GM10248 (cell line): ENCODE data around the gene MPP3.
A peak's percentile ranks its signal among the peaks of the same experiment; 100 is the strongest.

Source experiments
- CTCF ChIA-PET: fragments of 300-600 bp; sonication (Branson Sonifier 250); formaldehyde crosslinking; extraction: SDS; loops from one replicate; lab custom pipeline; 2021; ENCODE audit warnings: antibody characterized with exemption; lab: Yijun Ruan, JAX
- POLR2A ChIA-PET: fragments of 350-650 bp; sonication (Branson Sonifier 250); formaldehyde crosslinking; extraction: SDS; loops from one replicate; lab custom pipeline; 2020; ENCODE audit warnings: antibody characterized with exemption; lab: Yijun Ruan, JAX
- DNase-seq: peaks from one replicate; pipeline ENCODE4 v3.0.0; 2012; ENCODE audit errors: extremely low spot score
- CTCF ChIP-seq: IDR thresholded peaks from 2 replicates; pipeline ENCODE4 v1.5.1; 2012; ENCODE audit warnings: mild to moderate bottlenecking, low read depth; ENCODE audit errors: extremely low read depth, missing control alignments, control extremely low read depth

MPP3 gene

DNA sequence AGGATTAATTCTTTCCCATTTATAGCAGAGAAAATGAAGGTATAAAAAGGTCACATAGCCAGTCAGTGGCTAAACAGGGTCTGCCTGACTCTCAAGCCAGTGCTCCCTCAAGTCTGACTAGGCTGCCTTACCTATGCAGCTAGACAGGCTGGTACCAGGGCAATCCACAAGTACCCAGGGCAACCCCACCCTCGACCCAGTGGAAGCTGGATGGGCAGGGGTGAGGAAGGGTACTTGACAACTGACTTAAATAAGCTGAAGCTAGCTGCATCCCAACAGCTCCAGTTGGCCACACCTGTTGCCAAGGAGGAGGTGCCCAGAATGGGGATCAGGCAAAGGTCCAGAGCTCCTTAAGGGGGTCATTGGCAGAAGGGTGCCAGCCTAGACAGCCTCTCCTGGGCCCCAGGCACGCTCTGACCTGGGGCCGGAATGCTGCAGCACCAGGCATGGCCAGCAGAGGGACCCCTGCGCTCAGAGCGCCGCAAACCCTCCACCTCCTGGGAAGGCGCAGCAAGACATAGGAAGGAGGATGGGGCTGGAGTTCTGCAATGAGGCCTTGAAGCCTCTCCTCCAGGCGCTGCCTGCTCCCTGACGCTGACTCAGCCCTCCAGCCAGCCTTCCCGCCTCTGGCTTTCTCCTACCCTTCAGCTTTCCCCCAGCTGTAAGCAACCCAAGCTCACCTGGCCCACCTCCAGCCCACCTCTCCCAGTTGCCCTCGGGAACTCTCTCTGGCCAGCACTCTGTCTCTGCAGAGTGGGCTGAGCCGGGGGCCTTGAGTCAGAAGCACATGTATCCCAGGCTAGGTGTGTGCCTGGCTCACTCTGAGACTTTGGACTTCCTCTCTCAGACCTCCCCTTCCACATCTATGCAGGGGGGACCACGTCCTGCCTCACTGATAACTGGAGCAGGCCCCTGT, 45.6 kb upstream of the MPP3 start:
- CTCF ChIA-PET, result interaction anchor here (0.6 to 5.3 kb wide), 41 partner anchors 10 to 294 kb away, joined by 3 to 41 read pairs (median 5); partner anchors contain the start of genes CD300LG, MPP2 and PYY
- DNase-seq, result peak; percentile 87
- POLR2A ChIA-PET, result no interaction called here
- peak; percentile 99 for TF ChIP-seq CTCF

DNA sequence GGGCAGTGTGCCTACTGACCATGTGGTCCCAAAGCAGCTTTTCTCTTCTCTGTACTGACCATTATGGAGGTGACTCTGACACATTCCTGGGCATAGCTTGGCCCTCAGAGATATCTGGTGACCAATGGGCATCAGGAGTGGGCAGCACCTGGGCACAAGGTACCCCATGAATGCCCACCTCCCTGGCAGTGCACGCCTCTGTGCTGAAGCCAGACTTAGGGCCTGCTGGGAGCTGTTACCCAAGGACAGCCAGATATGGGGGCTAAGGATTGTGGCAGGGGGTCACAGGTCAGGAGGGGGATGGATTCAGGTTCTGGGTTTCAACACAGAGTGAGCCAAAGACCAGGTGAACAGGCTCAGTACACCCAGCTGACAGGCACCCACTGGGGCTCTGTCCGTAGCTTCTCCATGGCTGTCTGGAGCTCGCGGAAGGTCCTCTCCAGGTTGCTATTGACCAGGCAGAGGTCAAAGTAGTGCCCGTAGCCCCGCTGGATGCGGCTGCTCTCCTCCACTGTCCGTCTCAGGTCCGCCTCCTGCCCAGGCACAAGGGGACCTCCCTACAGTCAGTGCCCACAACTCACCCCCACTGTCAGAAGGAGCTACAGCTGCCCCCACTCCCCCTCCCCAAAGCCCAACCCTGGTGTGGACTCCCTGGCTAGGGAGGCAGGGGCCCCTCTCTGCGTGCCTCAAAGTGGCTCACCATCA, 44.7 kb upstream of the MPP3 start:
- CTCF ChIA-PET, result interaction anchor here (0.7 to 5.3 kb wide), 37 partner anchors 11 to 229 kb away, joined by 3 to 41 read pairs (median 5); partner anchors contain the start of genes CD300LG, MPP2 and PYY
- DNase-seq, result no peak
- POLR2A ChIA-PET, result no interaction called here
- TF ChIP-seq CTCF, result no peak

- no peak for DNase-seq
- POLR2A ChIA-PET, result no interaction called here
- CTCF ChIA-PET, result interaction anchor here (0.8 to 5.3 kb wide), 10 partner anchors 10 to 120 kb away, joined by 3 to 38 read pairs (median 8); no protein-coding TSS in a partner anchor
- TF ChIP-seq CTCF, result no peak
These were observed 44.1 kb upstream of the MPP3 start for GRCh38 chr17:43877031-43877430.

DNA sequence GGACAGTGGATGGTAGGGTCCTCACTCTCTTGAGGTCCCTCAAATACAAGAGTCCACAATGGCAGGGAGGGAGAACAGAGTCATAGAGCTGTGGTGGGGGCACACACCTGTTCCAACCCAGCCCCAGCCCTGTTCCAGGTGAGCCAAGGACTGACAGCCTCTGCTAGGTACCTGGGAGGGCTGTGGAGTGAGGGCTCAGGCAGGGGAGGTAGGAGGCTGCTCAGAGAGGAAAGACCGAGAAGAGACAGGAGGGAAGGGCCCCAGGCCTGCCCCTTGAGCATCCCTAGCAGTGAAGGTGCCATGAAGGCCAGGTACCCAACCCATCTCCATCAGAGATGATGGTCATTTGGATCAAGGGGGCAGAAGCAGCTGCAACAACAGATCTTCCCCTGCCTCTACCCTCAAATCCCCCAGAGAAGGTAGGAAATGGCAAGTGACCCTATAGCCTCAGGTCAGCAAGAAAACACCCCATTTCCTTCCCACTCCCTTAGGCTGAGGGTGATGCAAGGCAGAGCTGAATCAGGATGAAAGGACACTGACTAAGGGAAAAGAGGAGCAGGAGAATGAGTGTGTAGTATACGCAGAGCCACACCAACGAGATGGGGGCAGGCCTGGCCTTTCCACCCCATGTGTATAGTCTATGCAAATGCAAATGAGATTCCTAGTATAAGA, 42.7 kb upstream of the MPP3 start:
- no peak for TF ChIP-seq CTCF
- ChIA-PET CTCF (no interaction called here), POLR2A (no interaction called here)
- no peak for DNase-seq

GRCh38 chr17:43874293-43874692, 41.3 kb upstream of the MPP3 start:
- ChIA-PET CTCF (no interaction called here), POLR2A (no interaction called here)
- DNase-seq, result no peak
- TF ChIP-seq CTCF, result no peak

DNA sequence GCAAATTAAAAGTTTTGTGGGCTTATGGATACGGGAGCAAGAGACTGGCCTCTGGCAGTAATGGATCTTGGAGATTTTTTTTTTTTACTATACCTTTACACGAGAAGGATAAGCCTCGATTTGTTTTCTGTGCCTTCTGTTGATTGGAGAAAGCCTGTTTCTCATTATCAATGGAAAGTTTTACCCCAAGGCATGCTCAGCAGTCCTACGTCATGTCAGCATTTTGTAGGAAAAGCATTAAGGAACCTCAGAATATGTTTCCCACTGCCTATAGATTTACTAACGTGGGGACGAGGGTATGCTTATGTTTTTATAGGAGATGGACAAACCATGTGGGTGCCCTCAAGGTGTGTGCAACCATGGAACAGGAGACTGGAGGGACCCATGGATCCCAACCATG, 40.9 kb upstream of the MPP3 start:
- POLR2A ChIA-PET, result no interaction called here
- no peak for DNase-seq
- TF ChIP-seq CTCF, result no peak
- CTCF ChIA-PET, result no interaction called here
